ENCODE data around the gene MINDY2.

DNA sequence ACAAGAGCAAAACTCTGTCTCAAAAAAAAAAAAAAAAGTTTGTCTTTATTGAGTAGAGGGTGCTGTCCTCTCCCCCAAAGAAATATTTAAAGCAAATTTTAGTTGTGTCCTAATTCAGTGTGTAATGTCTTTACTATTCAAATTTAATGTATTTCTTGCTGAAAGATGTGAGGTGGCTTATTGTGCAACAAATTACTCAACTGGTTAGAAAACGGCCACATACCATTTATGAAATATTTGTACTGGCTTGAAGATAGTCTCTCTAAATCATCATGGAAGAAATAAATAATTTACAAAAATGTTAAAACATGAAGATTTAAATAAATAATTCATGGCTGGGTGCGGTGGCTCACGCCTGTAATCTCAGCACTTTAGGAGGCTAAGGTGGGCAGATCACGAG, 99.3 kb downstream of the MINDY2 start:
- TF ChIP-seq POLR2A (IDR thresholded peaks at IDR 0.05): no peak
- TF ChIP-seq, protein P1, sequence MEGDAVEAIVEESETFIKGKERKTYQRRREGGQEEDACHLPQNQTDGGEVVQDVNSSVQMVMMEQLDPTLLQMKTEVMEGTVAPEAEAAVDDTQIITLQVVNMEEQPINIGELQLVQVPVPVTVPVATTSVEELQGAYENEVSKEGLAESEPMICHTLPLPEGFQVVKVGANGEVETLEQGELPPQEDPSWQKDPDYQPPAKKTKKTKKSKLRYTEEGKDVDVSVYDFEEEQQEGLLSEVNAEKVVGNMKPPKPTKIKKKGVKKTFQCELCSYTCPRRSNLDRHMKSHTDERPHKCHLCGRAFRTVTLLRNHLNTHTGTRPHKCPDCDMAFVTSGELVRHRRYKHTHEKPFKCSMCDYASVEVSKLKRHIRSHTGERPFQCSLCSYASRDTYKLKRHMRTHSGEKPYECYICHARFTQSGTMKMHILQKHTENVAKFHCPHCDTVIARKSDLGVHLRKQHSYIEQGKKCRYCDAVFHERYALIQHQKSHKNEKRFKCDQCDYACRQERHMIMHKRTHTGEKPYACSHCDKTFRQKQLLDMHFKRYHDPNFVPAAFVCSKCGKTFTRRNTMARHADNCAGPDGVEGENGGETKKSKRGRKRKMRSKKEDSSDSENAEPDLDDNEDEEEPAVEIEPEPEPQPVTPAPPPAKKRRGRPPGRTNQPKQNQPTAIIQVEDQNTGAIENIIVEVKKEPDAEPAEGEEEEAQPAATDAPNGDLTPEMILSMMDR (IDR thresholded peaks at IDR 0.05): no peak
